ENCODE data around the gene RGMB. TPM values are rescaled to one million over a fixed set of nuclear protein-coding genes. Genes with fewer than 3 reads are reported as not detected.

The RGMB gene
- total and polyA plus RNA-seq, 2 donors (not counting 3 experiments of a cell fraction or from before 2014, with no cell fraction given), result 15.0 to 31.3 TPM

DNA sequence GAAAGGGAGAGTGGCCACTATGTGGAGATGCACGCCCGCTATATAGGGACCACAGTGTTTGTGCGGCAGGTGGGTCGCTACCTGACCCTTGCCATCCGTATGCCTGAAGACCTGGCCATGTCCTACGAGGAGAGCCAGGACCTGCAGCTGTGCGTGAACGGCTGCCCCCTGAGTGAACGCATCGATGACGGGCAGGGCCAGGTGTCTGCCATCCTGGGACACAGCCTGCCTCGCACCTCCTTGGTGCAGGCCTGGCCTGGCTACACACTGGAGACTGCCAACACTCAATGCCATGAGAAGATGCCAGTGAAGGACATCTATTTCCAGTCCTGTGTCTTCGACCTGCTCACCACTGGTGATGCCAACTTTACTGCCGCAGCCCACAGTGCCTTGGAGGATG, 19.8 kb downstream of the RGMB start:
- no peak overlapping the region for H3K4me3 ChIP-seq (replicated peaks in 1 of 3; ENCODE audit: insufficient read depth in 1 of 3, low read depth in 1 of 3, low read length in 3 of 3)
- no peak overlapping the region for H3K9ac ChIP-seq (replicated peaks; ENCODE audit: extremely low read depth, insufficient read depth, low read length)
- no peak overlapping the region for H2AFZ ChIP-seq (ENCODE audit: low read depth, low read length)
- ChIA-PET CTCF (no interaction called here), POLR2A (no interaction called here)
- intact Hi-C loops (cut with micrococcal nuclease), result no loop called here
- no peak overlapping the region for H3K4me2 ChIP-seq (ENCODE audit: insufficient read depth, low read length)
- DNase-seq (ENCODE audit: low read depth, low spot score), result no peak
- no peaks in the 10 kb centered on the region for H3K9me3 ChIP-seq (replicated peaks; ENCODE audit: control insufficient read depth, insufficient read depth, low read length)
- peaks cover 58% of the 10 kb centered on the region for H3K79me2 ChIP-seq (ENCODE audit: control insufficient read depth, insufficient read depth, low read length)
- no peaks in the 10 kb centered on the region for H3K27me3 ChIP-seq (ENCODE audit: control insufficient read depth in 2 of 2, insufficient read depth in 2 of 2, low read length in 2 of 2)
- H3K27ac ChIP-seq (ENCODE audit: insufficient read depth, low read depth, low read length), result no peak overlapping the region
- no peaks in the 10 kb centered on the region for H3K4me1 ChIP-seq (ENCODE audit: control insufficient read depth, extremely low read depth, insufficient read depth, low read length)
- no TSS peak for BruUV-seq (replicated peaks)
- no peaks in the 10 kb centered on the region for H3K9me1 ChIP-seq (replicated peaks; ENCODE audit: control insufficient read depth, extremely low read depth, insufficient read depth, low read length)
- dilution Hi-C loops (cut with MboI; ENCODE audit: extremely low pct_ligation_motif_present, low sequenced_read_pairs), result no loop called here
- FAIRE-seq, result no peak
- TF ChIP-seq POLR2AphosphoS5 (IDR thresholded peaks at IDR 0.05; ENCODE audit: insufficient read depth, low read depth, low read length) (no peak), MYC (IDR thresholded peaks at IDR 0.05; ENCODE audit: low read depth, low read length) (no peak), GATA2 (IDR thresholded peaks at IDR 0.05; ENCODE audit: insufficient read depth, insufficient read length, low read depth, low read length) (no peak), FOS (IDR thresholded peaks at IDR 0.05; ENCODE audit: borderline replicate concordance, insufficient read depth, low read length) (no peak), POLR2A (IDR thresholded peaks at IDR 0.05; ENCODE audit: low read depth, low read length) (no peak), CTCF (IDR thresholded peaks at IDR 0.05; ENCODE audit: extremely low read depth in 1 of 2, insufficient read depth in 1 of 2, low read depth in 1 of 2, low read length in 2 of 2) (no peak), JUN (IDR thresholded peaks at IDR 0.05; ENCODE audit: borderline replicate concordance, insufficient read depth, insufficient read length, low read depth) (no peak), EZH2 (IDR thresholded peaks at IDR 0.05; ENCODE audit: borderline replicate concordance, low read depth, low read length, severe bottlenecking) (no peak)
- TF ChIP-seq, protein P1, sequence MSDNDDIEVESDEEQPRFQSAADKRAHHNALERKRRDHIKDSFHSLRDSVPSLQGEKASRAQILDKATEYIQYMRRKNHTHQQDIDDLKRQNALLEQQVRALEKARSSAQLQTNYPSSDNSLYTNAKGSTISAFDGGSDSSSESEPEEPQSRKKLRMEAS (IDR thresholded peaks at IDR 0.05; ENCODE audit: insufficient read depth, insufficient read length), result no peak
- peaks cover 8% of the 10 kb centered on the region in 2 experiments for H3K36me3 ChIP-seq (ENCODE audit: control insufficient read depth in 2 of 2, extremely low read depth in 1 of 2, insufficient read depth in 2 of 2, low read length in 2 of 2)
- H4K20me1 ChIP-seq (replicated peaks; ENCODE audit: control insufficient read depth, extremely low read depth, insufficient read depth, low read length), result no peaks in the 10 kb centered on the region

Measured in endothelial cell of umbilical vein (primary cell).